Common myeloid progenitor, CD34-positive (primary cell): Measurements from ENCODE around the gene NOVA2.

Source experiments
- CTCF ChIA-PET: fragments of 350-600 bp; sonication (Branson Sonifier 250); formaldehyde crosslinking; loops from one replicate; lab custom pipeline; 2021; ENCODE audit warnings: antibody characterized with exemption; lab: Charles Lee
- POLR2A ChIA-PET: fragments of 350-600 bp; sonication (Branson Sonifier 250); formaldehyde crosslinking; loops from one replicate; lab custom pipeline; 2021; ENCODE audit warnings: antibody characterized with exemption; lab: Charles Lee
- DNase-seq, 3 donors: peaks; one replicate each; pipeline versions ENCODE4 v3.0.0 to v3.0.0-alpha.2; 2013
- H3K27ac ChIP-seq, 2 experiments: 1 replicate in 1 of 2; 2 replicates in 1 of 2; pipeline ENCODE4 v1.7.0; 2013; ENCODE audit warnings: inconsistent platforms in 2 of 2, low read length in 2 of 2, mild to moderate bottlenecking in 2 of 2, low read depth in 1 of 2, moderate library complexity in 1 of 2; ENCODE audit not compliant: severe bottlenecking in 2 of 2, insufficient read depth in 1 of 2, poor library complexity in 1 of 2
- H3K27me3 ChIP-seq, 5 experiments: replicated peaks in 2 of 5; 1 replicate in 3 of 5; 2 replicates in 2 of 5; pipeline versions ENCODE4 v1.6.1 to v1.7.0; 2013; ENCODE audit warnings: low read length in 4 of 5, mild to moderate bottlenecking in 2 of 5, moderate library complexity in 2 of 5, inconsistent platforms in 1 of 5; ENCODE audit not compliant: insufficient read depth in 5 of 5, control insufficient read depth in 4 of 5
- H3K36me3 ChIP-seq, 4 experiments: 1 replicate in 2 of 4; 2 replicates in 2 of 4; pipeline versions ENCODE4 v1.6.1 to v1.7.0; 2013; ENCODE audit warnings: low read length in 3 of 4, control low read depth in 1 of 4, mild to moderate bottlenecking in 1 of 4; ENCODE audit not compliant: control insufficient read depth in 4 of 4, insufficient read depth in 4 of 4
- H3K4me1 ChIP-seq, 4 experiments: 1 replicate in 3 of 4; 2 replicates in 1 of 4; pipeline versions ENCODE4 v1.6.1 to v1.7.1; 2013; ENCODE audit warnings: low read length in 3 of 4, mild to moderate bottlenecking in 3 of 4, control low read depth in 1 of 4, inconsistent platforms in 1 of 4, moderate library complexity in 1 of 4; ENCODE audit not compliant: control insufficient read depth in 4 of 4, insufficient read depth in 4 of 4; ENCODE audit errors: control extremely low read depth in 1 of 4
- H3K4me3 ChIP-seq, 7 experiments: 1 replicate in 4 of 7; 2 replicates in 3 of 7; pipeline versions ENCODE4 v1.5.1 to v1.7.0; 2013; ENCODE audit warnings: mild to moderate bottlenecking in 7 of 7, low read length in 6 of 7, moderate library complexity in 6 of 7, inconsistent platforms in 2 of 7, low read depth in 2 of 7, control low read depth in 1 of 7; ENCODE audit not compliant: insufficient read depth in 4 of 7, control insufficient read depth in 1 of 7; ENCODE audit errors: extremely low read depth in 1 of 7
- H3K9me3 ChIP-seq, 5 experiments: 1 replicate in 4 of 5; 2 replicates in 1 of 5; pipeline versions ENCODE4 v1.6.1 to v1.7.1; 2013; ENCODE audit warnings: low read length in 4 of 5, mild to moderate bottlenecking in 2 of 5, inconsistent platforms in 1 of 5, low read depth in 1 of 5, moderate library complexity in 1 of 5; ENCODE audit not compliant: control insufficient read depth in 4 of 5, insufficient read depth in 2 of 5; ENCODE audit errors: control extremely low read depth in 1 of 5
- WGBS: methylation state at CpG from one replicate; pipeline ENCODE4 v1.1.5; 2013; ENCODE audit not compliant: insufficient coverage; 5-methylcytosine and 5-hydroxymethylcytosine counted together

Gene NOVA2

GRCh38 chr19:46019270-46019669, 45.6 kb upstream of the NOVA2 start:
- WGBS = 96% methylated on average over 6 of the region's 13 CpGs
- Histone ChIP-seq H3K4me3 (no peak overlapping the region), H3K36me3 (peaks cover 0 to 2% (median 0%) of the 10 kb centered on the region in 4 experiments), H3K27ac (no peak overlapping the region), H3K27me3 (peaks cover 0 to 58% (median 32%) of the 10 kb centered on the region in 5 experiments), H3K9me3 (no peaks in the 10 kb centered on the region), H3K4me1 (peaks cover 0 to 27% (median 21%) of the 10 kb centered on the region in 4 experiments)
- POLR2A ChIA-PET = no interaction called here
- CTCF ChIA-PET = interaction anchor here (1.0 to 1.2 kb wide), 3 partner anchors 12 to 57 kb away, joined by 3 read pairs; no protein-coding TSS in a partner anchor
- DNase-seq = no peak

GRCh38 chr19:46018729-46019251, 45.1 kb upstream of the NOVA2 start:
- Histone ChIP-seq H3K36me3 (peaks cover 0 to 2% (median 0%) of the 10 kb centered on the region in 4 experiments), H3K27ac (no peak overlapping the region), H3K27me3 (peaks cover 0 to 57% (median 29%) of the 10 kb centered on the region in 5 experiments), H3K4me1 (peaks cover 0 to 27% (median 21%) of the 10 kb centered on the region in 4 experiments), H3K9me3 (no peaks in the 10 kb centered on the region), H3K4me3 (no peak overlapping the region)
- ChIA-PET POLR2A (no interaction called here), CTCF (interaction anchor here (1.0 to 1.2 kb wide), 3 partner anchors 13 to 58 kb away, joined by 3 read pairs; no protein-coding TSS in a partner anchor)
- WGBS = 98% methylated on average over 7 of the region's 10 CpGs
- no peak for DNase-seq

- Histone ChIP-seq H3K27ac (no peak overlapping the region), H3K9me3 (no peaks in the 10 kb centered on the region), H3K27me3 (peaks cover 0 to 59% (median 25%) of the 10 kb centered on the region in 5 experiments), H3K4me1 (peaks cover 0 to 26% (median 21%) of the 10 kb centered on the region in 4 experiments), H3K36me3 (peaks cover 0 to 2% (median 0%) of the 10 kb centered on the region in 4 experiments), H3K4me3 (no peak overlapping the region)
- CTCF ChIA-PET = interaction anchor here (1.2 to 2.1 kb wide), 3 partner anchors 11 to 247 kb away, joined by 3 to 8 read pairs (median 8); no protein-coding TSS in a partner anchor
- POLR2A ChIA-PET = no interaction called here
- no peak for DNase-seq
- WGBS = 97% methylated on average over 6 of the region's 15 CpGs
These were observed 44.4 kb upstream of the NOVA2 start for GRCh38 chr19:46017874-46018675.

- H3K27ac ChIP-seq = no peak overlapping the region
- WGBS = 67% methylated on average over 5 of the region's 7 CpGs
- CTCF ChIA-PET = interaction anchor here (2.0 to 2.1 kb wide), 2 partner anchors 12 to 248 kb away, joined by 8 read pairs; no protein-coding TSS in a partner anchor
- DNase-seq = no peak
- H3K36me3 ChIP-seq = peaks cover 0 to 2% (median 0%) of the 10 kb centered on the region in 4 experiments
- H3K27me3 ChIP-seq = peaks cover 0 to 52% (median 19%) of the 10 kb centered on the region in 5 experiments
- H3K4me3 ChIP-seq = no peak overlapping the region
- POLR2A ChIA-PET = no interaction called here
- H3K4me1 ChIP-seq = peaks cover 0 to 24% (median 20%) of the 10 kb centered on the region in 4 experiments
- H3K9me3 ChIP-seq = no peaks in the 10 kb centered on the region
These were observed 43.4 kb upstream of the NOVA2 start for GRCh38 chr19:46017095-46017429.

- no peaks in the 10 kb centered on the region for H3K9me3 ChIP-seq
- H3K27me3 ChIP-seq = peaks cover 0 to 47% (median 16%) of the 10 kb centered on the region in 5 experiments
- H3K4me1 ChIP-seq = peaks cover 0 to 24% (median 20%) of the 10 kb centered on the region in 4 experiments
- under 1% methylated on average over 33 of the region's 48 CpGs for WGBS
- ChIA-PET POLR2A (no interaction called here), CTCF (interaction anchor here (2.0 to 2.1 kb wide), 2 partner anchors 12 to 248 kb away, joined by 8 read pairs; no protein-coding TSS in a partner anchor)
- H3K27ac ChIP-seq = no peak overlapping the region
- H3K36me3 ChIP-seq = peaks cover 0 to 2% (median 0%) of the 10 kb centered on the region in 4 experiments
- peak; percentile 71 to 80 (median 75) for DNase-seq
- H3K4me3 ChIP-seq = peak overlapping the region; percentile 37 to 74 (median 70)
These were observed 42.9 kb upstream of the NOVA2 start for GRCh38 chr19:46016426-46017094.

GRCh38 chr19:46015687-46016425, 42.2 kb upstream of the NOVA2 start:
- under 1% methylated on average over 60 of the region's 63 CpGs for WGBS
- H3K4me3 ChIP-seq = peak overlapping the region; percentile 37 to 74 (median 70)
- no peak overlapping the region for H3K27ac ChIP-seq
- CTCF ChIA-PET = interaction anchor here (2.0 kb wide), 1 partner anchor 249 kb away, joined by 8 read pairs; no protein-coding TSS in a partner anchor
- peaks cover 0 to 24% (median 20%) of the 10 kb centered on the region in 4 experiments for H3K4me1 ChIP-seq
- H3K36me3 ChIP-seq = peaks cover 0 to 3% (median 1%) of the 10 kb centered on the region in 4 experiments
- H3K9me3 ChIP-seq = no peaks in the 10 kb centered on the region
- peaks cover 0 to 42% (median 12%) of the 10 kb centered on the region in 5 experiments for H3K27me3 ChIP-seq
- peak in 2 of 3 donors; percentile 35 to 40 for DNase-seq
- POLR2A ChIA-PET = no interaction called here
